Neural cell (in vitro differentiated cells): Measurements from ENCODE around the gene CCDC32. TPM values are rescaled to one million over a fixed set of nuclear protein-coding genes. Genes with fewer than 3 reads are reported as not detected.

Experiments used
- H2AFZ ChIP-seq: fragments of 200-600, 300-800 bp; sonication (generic), shearing (Covaris generic); 2 replicates; pipeline ENCODE4 v1.6.0; 2014; ENCODE audit warnings: low read depth, mild to moderate bottlenecking, antibody characterized with exemption, low read length, moderate library complexity
- H3F3A ChIP-seq: fragments of 200-600 bp; shearing (Covaris generic); 2 replicates; pipeline ENCODE4 v1.6.1; 2016; ENCODE audit warnings: mild to moderate bottlenecking, moderate library complexity, mixed read lengths, antibody characterized with exemption, low read length; ENCODE audit not compliant: insufficient read depth, poor library complexity, severe bottlenecking
- H3K27ac ChIP-seq: fragments of 200-600, 300-800 bp; sonication (generic), shearing (Covaris generic); 2 replicates; pipeline ENCODE4 v1.5.1; 2014; ENCODE audit warnings: mild to moderate bottlenecking, low read length, moderate library complexity
- H3K27me3 ChIP-seq: fragments of 300-800, 200-600 bp; sonication (generic), shearing (Covaris generic); 2 replicates; pipeline ENCODE4 v1.6.0; 2014; ENCODE audit warnings: mild to moderate bottlenecking, low read depth, low read length, moderate library complexity; ENCODE audit not compliant: insufficient read depth
- H3K36me3 ChIP-seq: fragments of 300-800, 200-600 bp; sonication (generic), shearing (Covaris generic); 2 replicates; pipeline ENCODE4 v1.5.1; 2014; ENCODE audit warnings: mild to moderate bottlenecking, antibody characterized with exemption, low read length, moderate library complexity; ENCODE audit not compliant: insufficient read depth
- H3K4me2 ChIP-seq: fragments of 300-800, 200-600 bp; sonication (generic), shearing (Covaris generic); 2 replicates; pipeline ENCODE4 v1.6.0; 2014; ENCODE audit warnings: mild to moderate bottlenecking, low read length
- H3K4me3 ChIP-seq: fragments of 300-800, 200-600 bp; sonication (generic), shearing (Covaris generic); 2 replicates; pipeline ENCODE4 v1.5.1; 2014; ENCODE audit warnings: mild to moderate bottlenecking, low read length, moderate library complexity
- H3K79me2 ChIP-seq: fragments of 200-600 bp; shearing (Covaris generic); replicated peaks from 2 replicates; pipeline ENCODE4 v1.6.0; 2014; ENCODE audit warnings: mild to moderate bottlenecking, low read length, moderate library complexity; ENCODE audit not compliant: insufficient read depth
- H3K9ac ChIP-seq: fragments of 300-800, 200-600 bp; sonication (generic), shearing (Covaris generic); 2 replicates; pipeline ENCODE4 v1.6.1; 2016; ENCODE audit warnings: mild to moderate bottlenecking, low read length, mixed read lengths
- H3K9me2 ChIP-seq: fragments of 200-600 bp; shearing (Covaris generic); 2 replicates; pipeline ENCODE4 v1.6.1; 2016; ENCODE audit warnings: mild to moderate bottlenecking, low read length, mixed read lengths; ENCODE audit not compliant: insufficient read depth
- H3K9me3 ChIP-seq: fragments of 200-600, 300-800 bp; sonication (generic), shearing (Covaris generic); 2 replicates; pipeline ENCODE4 v1.6.1; 2016; ENCODE audit warnings: mild to moderate bottlenecking, mixed run types, low read length, moderate library complexity, mixed read lengths
- H4K20me1 ChIP-seq: fragments of 200-600 bp; shearing (Covaris generic); 2 replicates; pipeline ENCODE4 v1.6.1; 2016; ENCODE audit warnings: mild to moderate bottlenecking, mixed run types; ENCODE audit not compliant: insufficient read depth
- EP300 ChIP-seq: fragments of 450-650 bp; conservative IDR thresholded peaks from 2 replicates; pipeline ENCODE4 v1.6.1; 2014; ENCODE audit warnings: antibody characterized with exemption, mild to moderate bottlenecking, moderate library complexity; ENCODE audit not compliant: poor library complexity, severe bottlenecking
- EZH2 ChIP-seq: fragments of 200-600, 300-800 bp; shearing (Covaris generic), sonication (generic); IDR thresholded peaks from 2 replicates; pipeline ENCODE4 v1.6.1; 2014; ENCODE audit warnings: antibody characterized with exemption, low read length, borderline replicate concordance, mild to moderate bottlenecking; ENCODE audit not compliant: insufficient read depth, poor library complexity, severe bottlenecking
- MXI1 ChIP-seq: fragments of 450-650 bp; conservative IDR thresholded peaks from 2 replicates; pipeline ENCODE4 v1.6.1; 2014; ENCODE audit warnings: antibody characterized with exemption, mild to moderate bottlenecking; ENCODE audit not compliant: poor library complexity, severe bottlenecking
- POLR2AphosphoS5 ChIP-seq: IDR thresholded peaks from 2 replicates; pipeline ENCODE4 v1.6.1; 2012
- RAD21 ChIP-seq: fragments of 450-650 bp; conservative IDR thresholded peaks from 2 replicates; pipeline ENCODE4 v1.6.1; 2014; ENCODE audit warnings: antibody characterized with exemption, mild to moderate bottlenecking, moderate library complexity
- SMC3 ChIP-seq: fragments of 450-650 bp; conservative IDR thresholded peaks from 2 replicates; pipeline ENCODE4 v1.6.1; 2014; ENCODE audit warnings: antibody characterized with exemption, mild to moderate bottlenecking, moderate library complexity; ENCODE audit not compliant: poor library complexity
- TAF1 ChIP-seq: IDR thresholded peaks from 2 replicates; pipeline ENCODE4 v1.6.1; 2012; ENCODE audit warnings: low read depth
- polyA plus RNA-seq: library from polyadenylated mRNA; depleted of rRNA; stranded (reverse); fragments of >200 nt; gene quantifications from 2 replicates; pipeline ENCODE4 v1.2.3, GENCODE V29; 2014
- TF ChIP-seq, protein P1 (sequence below): IDR thresholded peaks from 2 replicates; pipeline ENCODE4 v1.6.1; 2012; ENCODE audit warnings: borderline replicate concordance
- TF ChIP-seq, protein P2 (sequence below): fragments of 450-650 bp; IDR thresholded peaks from 2 replicates; pipeline ENCODE4 v1.5.1; 2014; ENCODE audit warnings: antibody characterized with exemption, mild to moderate bottlenecking, moderate library complexity; ENCODE audit not compliant: poor library complexity, severe bottlenecking

The CCDC32 gene
- polyA plus RNA-seq, 1 donor from 2014 or later, result 34.2 TPM

DNA sequence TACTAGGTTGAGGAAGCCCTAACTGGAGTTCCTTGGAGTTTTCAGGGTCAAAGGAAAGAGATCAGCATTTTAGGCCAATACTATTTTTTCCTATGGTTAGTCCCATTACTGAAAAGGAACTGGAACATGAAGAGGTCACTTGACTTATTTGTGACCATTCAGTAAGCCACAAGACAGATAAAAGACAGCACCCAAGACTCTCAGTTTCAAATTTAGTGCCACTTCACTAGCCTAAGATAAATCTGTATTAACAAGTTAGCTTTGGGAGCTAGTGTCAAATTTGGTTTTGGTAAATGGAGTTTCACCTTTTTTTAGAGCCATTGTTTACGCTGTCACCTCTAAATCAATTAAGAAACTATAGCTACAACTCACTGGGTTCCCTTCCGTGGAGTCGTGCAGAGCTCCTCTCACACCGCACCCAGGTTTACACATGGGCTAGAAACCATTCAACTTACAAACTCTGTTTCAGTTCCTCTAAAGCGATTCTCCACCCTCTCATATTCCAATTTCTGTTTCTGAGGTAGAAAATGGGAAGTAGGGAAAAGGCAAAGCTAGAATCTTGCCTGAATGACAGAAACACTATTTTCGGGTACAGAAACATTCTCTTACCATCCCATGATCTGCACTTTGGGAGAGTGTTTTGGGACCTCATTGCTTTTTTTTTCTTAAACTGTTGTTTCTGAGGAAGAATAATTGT is 14.4 kb downstream of the CCDC32 start:
- Histone ChIP-seq H3K4me3 (no peak overlapping the region), H3K27ac (no peak overlapping the region), H4K20me1 (no peaks in the 10 kb centered on the region), H2AFZ (no peak overlapping the region), H3K4me2 (no peak overlapping the region), H3K36me3 (no peaks in the 10 kb centered on the region), H3K9ac (no peak overlapping the region), H3K79me2 (no peaks in the 10 kb centered on the region), H3K9me2 (no peaks in the 10 kb centered on the region), H3F3A (peaks cover 4% of the 10 kb centered on the region), H3K9me3 (no peaks in the 10 kb centered on the region), H3K27me3 (no peaks in the 10 kb centered on the region)
- no peak for TF ChIP-seq SMC3
- no peak for TF ChIP-seq RAD21
- TF ChIP-seq EZH2, result no peak
- TF ChIP-seq MXI1, result no peak
- TF ChIP-seq EP300, result no peak
- TF ChIP-seq, protein P1, sequence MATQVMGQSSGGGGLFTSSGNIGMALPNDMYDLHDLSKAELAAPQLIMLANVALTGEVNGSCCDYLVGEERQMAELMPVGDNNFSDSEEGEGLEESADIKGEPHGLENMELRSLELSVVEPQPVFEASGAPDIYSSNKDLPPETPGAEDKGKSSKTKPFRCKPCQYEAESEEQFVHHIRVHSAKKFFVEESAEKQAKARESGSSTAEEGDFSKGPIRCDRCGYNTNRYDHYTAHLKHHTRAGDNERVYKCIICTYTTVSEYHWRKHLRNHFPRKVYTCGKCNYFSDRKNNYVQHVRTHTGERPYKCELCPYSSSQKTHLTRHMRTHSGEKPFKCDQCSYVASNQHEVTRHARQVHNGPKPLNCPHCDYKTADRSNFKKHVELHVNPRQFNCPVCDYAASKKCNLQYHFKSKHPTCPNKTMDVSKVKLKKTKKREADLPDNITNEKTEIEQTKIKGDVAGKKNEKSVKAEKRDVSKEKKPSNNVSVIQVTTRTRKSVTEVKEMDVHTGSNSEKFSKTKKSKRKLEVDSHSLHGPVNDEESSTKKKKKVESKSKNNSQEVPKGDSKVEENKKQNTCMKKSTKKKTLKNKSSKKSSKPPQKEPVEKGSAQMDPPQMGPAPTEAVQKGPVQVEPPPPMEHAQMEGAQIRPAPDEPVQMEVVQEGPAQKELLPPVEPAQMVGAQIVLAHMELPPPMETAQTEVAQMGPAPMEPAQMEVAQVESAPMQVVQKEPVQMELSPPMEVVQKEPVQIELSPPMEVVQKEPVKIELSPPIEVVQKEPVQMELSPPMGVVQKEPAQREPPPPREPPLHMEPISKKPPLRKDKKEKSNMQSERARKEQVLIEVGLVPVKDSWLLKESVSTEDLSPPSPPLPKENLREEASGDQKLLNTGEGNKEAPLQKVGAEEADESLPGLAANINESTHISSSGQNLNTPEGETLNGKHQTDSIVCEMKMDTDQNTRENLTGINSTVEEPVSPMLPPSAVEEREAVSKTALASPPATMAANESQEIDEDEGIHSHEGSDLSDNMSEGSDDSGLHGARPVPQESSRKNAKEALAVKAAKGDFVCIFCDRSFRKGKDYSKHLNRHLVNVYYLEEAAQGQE, result no peak
- TF ChIP-seq TAF1, result no peak
- TF ChIP-seq, protein P2, sequence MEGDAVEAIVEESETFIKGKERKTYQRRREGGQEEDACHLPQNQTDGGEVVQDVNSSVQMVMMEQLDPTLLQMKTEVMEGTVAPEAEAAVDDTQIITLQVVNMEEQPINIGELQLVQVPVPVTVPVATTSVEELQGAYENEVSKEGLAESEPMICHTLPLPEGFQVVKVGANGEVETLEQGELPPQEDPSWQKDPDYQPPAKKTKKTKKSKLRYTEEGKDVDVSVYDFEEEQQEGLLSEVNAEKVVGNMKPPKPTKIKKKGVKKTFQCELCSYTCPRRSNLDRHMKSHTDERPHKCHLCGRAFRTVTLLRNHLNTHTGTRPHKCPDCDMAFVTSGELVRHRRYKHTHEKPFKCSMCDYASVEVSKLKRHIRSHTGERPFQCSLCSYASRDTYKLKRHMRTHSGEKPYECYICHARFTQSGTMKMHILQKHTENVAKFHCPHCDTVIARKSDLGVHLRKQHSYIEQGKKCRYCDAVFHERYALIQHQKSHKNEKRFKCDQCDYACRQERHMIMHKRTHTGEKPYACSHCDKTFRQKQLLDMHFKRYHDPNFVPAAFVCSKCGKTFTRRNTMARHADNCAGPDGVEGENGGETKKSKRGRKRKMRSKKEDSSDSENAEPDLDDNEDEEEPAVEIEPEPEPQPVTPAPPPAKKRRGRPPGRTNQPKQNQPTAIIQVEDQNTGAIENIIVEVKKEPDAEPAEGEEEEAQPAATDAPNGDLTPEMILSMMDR, result no peak
- no peak for TF ChIP-seq POLR2AphosphoS5

DNA sequence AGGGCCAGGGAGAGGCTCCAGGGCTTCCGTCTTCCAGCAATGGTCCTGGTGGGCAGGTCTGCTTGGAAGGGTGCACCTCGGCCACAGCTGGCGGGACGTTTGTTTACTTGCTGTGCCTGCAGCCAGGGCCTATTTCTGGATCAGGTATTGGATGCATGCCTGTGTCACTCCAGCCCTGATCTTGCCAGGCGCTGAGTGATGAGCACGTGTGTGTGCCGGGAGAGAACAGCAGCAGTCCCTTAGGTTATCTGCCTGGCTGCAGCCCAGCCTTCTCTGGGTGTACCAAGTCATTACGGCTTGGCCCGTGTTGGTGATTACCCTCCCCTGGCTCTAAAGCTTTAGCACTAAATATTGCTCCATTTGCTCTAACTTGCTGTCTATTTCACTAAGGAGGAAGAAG is 14.9 kb downstream of the CCDC32 start:
- H3K9me2 ChIP-seq, result no peaks in the 10 kb centered on the region
- H3K27ac ChIP-seq, result no peak overlapping the region
- no peaks in the 10 kb centered on the region for H3K27me3 ChIP-seq
- no peaks in the 10 kb centered on the region for H3K79me2 ChIP-seq
- H4K20me1 ChIP-seq, result no peaks in the 10 kb centered on the region
- no peaks in the 10 kb centered on the region for H3K9me3 ChIP-seq
- no peak overlapping the region for H3K4me3 ChIP-seq
- H3K36me3 ChIP-seq, result no peaks in the 10 kb centered on the region
- TF ChIP-seq POLR2AphosphoS5 (no peak), EP300 (no peak), TAF1 (no peak)
- H3K9ac ChIP-seq, result no peak overlapping the region
- peaks cover 4% of the 10 kb centered on the region for H3F3A ChIP-seq
- no peak overlapping the region for H3K4me2 ChIP-seq
- no peak overlapping the region for H2AFZ ChIP-seq
